UCSD-AML1 (cell line): Measurements from ENCODE around the gene AEBP2.
"Not testable (repeated sequence)": the region's sequence is repeated elsewhere in the genome, so short reads cannot be mapped to it uniquely, and the experiment has no call there.

Source experiments
- DNase-seq: peaks from one replicate; lab custom pipeline; 2025; ENCODE audit not compliant: unreplicated experiment; lab: John Stamatoyannopoulos, UW

Gene AEBP2, protein sequence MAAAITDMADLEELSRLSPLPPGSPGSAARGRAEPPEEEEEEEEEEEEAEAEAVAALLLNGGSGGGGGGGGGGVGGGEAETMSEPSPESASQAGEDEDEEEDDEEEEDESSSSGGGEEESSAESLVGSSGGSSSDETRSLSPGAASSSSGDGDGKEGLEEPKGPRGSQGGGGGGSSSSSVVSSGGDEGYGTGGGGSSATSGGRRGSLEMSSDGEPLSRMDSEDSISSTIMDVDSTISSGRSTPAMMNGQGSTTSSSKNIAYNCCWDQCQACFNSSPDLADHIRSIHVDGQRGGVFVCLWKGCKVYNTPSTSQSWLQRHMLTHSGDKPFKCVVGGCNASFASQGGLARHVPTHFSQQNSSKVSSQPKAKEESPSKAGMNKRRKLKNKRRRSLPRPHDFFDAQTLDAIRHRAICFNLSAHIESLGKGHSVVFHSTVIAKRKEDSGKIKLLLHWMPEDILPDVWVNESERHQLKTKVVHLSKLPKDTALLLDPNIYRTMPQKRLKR

GRCh38 chr12:19439059-19440018 is at the start of gene AEBP2:
AEBP2 (plus strand) TSS chr12:19439492; CDS start chr12:19439700, 208 bp downstream.
- DNase-seq, result peak; percentile 97

- DNase-seq, result no peak
These were observed 49.2 kb upstream of the AEBP2 start for GRCh38 chr12:19390051-19390598.

GRCh38 chr12:19392644-19393043 is 46.6 kb upstream of the AEBP2 start:
- DNase-seq, result not testable (repeated sequence)

GRCh38 chr12:19394385-19394784 is 44.9 kb upstream of the AEBP2 start:
- DNase-seq, result no peak

GRCh38 chr12:19397534-19397933 is 41.8 kb upstream of the AEBP2 start:
- DNase-seq, result no peak

DNA sequence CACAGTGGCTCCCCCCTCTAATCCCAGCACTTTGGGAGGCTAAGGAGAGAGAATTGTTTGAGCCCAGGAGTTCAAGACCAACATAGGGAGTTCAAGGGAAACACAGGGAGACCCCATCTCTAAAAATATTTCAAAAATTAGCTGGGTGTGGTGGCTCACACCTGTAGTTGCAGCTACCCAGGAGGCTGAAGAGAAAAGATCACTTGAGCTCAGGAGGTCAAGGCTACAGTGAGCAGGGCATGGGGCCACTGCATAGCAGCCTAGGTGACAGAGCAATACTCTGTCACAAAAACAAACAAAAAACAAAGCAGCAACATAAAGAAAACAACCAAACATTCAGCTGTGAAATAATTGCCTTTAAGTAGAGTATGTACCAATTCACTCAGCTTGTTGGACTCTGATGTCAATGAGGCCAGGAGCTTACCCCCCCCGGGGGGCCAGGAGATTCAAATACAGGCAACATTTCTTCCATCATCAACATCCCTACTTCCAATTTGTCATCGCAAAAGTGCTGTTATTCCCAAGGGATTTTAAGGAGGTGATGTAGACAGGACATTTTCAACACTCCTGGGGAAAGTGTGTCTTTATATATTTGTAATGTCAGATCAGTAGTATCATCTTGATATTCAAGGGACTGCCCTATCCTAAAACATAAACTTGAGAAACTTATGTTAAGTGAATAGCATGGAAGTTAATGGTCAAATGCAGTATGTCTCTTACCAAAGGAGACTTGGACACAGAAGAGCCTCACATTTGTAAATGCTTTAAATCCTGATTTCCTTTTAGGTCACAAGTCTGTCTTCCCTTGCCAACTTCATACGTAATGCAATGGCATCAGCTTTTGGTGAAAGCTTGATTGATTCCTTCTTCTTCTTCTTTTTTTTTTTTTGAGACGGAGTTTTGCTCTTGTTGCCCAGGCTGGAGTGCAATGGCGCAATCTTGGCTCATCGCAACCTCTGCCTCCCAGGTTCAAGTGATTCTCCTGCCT is 40.6 kb upstream of the AEBP2 start:
- no peak for DNase-seq

DNA sequence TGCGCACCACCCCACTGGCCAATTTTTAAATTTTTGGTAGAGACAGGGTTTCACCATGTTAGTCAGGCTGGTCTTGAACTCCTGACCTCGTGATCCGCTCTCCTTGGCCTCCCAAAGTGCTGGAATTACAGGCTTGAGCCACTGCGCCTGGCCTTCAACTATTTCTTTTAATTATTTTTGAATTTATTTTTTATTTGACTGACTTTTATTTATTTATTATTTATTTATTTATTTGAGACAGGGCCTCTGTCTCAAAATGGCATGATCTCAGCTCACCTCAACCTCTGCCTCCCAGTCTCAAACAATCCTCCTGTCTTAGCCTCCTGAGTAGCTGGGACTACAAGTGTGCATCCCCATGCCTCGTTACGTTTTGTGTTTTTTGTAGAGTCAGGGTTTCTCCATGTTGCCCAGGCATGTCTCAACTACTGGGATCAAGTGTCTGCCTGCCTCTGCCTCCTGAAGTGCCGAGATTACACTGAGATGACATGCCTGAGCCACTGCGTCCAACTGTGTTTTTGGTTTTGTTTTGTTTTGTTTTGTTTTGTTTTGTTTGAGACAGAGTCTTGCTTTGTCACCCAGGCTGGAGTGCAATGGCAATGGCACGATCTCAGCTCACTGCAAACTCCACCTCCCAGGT is 38.5 kb upstream of the AEBP2 start:
- not testable (repeated sequence) for DNase-seq

DNA sequence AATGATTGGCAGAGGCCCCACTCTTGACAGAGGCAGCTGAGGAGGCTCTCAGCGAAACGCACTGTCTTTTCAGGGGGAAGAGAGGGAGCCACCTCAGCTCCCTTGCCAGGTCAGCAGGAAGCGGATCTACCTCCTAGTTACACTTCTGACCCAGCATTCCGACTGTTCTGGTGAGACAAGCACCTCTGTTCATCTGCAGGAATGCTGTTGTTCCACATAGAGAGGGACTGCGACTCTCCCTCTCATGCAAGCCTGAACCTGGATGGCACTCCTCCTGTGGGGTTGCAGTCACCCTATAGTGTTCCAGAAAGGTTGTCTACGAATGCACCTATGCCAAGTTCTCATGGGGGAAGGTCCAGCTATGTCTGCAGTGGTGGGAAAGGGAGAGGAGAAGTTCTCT is 37.1 kb upstream of the AEBP2 start:
- DNase-seq, result no peak

GRCh38 chr12:19402743-19403431 is 36.4 kb upstream of the AEBP2 start:
- DNase-seq, result peak; percentile 14

DNA sequence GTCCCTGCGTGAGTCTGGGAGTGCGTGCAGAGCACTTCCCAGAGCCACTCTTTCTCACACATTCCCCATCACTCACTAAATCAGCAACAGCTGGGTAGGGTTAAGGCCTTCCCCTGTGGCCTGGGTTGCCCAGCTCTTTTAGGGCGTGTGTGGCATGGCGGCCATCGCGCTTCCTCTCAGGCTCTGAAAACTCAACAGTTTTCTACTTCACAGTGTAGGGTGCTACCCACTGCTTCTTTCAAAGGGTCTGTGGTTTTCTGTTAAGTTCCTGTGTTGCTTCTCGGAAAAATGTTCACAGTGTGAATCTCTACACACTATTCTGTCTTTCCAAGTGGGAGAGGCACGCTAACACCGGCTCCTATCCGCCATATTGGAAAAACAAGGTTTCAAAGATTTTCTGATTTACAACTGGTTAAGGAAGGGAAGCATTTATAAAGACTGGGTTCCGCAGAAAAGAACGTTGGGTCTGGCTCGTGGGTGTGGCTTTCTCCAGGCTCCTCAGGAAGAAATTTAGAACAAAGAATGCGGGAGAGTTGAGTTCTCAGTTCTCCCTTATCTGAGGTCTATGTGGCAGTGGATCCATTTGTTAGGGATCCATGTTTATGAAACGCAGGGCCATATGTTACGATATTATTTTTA is 34.9 kb upstream of the AEBP2 start:
- DNase-seq, result no peak

DNA sequence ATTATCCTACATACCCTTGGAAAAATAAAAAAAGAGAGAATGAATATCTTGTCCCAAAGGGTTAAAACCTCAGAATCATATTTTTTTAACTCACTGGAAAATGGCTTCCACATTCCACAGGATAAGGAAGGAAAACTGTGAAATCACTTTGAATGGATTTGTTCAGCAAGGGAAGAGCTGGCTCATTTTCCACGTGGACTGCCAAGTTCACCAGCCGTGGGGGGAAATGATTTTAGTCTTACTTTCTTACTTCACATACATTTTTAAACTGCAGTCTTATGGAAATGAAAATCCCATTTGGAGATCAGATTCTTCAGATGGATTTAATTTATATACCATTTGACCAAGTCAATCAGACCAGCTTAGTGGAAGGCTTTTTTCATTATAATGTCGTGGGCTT is 29.9 kb upstream of the AEBP2 start:
- no peak for DNase-seq

- no peak for DNase-seq
These were observed 29.1 kb upstream of the AEBP2 start for GRCh38 chr12:19410211-19410610.

GRCh38 chr12:19410629-19411185 is 28.6 kb upstream of the AEBP2 start:
- no peak for DNase-seq

DNA sequence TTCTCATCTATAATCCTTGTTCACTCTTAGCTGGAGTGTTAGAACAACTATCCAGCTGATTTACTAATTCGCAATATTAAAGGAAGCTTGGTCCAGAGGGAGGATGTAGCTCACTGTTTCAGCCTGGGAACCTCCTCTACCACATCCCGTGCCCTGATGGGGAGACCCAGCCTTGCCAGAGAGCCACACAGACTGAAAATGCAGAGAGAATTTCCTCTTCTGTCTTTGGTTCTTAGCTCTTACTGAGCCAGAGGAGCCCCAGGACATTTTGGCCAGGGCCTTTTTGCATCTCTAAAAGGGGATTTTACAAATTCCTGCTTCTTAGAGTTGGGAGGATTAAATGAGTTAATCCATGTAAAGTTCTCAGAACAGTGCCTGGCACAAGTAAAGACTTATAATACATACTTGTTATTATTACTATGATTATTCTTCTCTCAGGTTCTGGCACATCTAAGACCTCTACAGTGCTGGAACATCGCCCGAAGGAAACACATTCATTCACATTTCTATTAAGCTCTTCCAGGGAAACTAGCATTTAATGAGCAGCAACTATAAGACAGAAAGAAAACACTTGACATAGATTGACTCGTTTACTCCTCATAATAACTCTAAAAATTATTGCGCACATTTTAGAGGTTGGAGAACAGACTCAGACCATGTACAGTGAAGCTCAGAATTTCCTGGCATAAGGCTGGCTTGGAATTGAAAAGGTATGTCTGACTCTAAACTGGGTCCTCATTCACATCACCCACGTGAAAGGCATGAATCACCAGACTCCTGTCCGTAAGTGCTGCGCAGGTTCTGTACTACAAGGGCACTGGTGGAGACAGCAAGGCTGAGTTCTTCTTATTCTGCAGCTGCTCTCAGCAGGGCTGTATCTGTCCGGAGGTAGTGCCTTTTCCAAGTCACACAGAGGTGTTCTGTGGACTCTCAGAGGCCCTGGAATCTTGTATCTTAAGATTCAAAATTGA is 27.8 kb upstream of the AEBP2 start:
- DNase-seq, result peak; percentile 19

DNA sequence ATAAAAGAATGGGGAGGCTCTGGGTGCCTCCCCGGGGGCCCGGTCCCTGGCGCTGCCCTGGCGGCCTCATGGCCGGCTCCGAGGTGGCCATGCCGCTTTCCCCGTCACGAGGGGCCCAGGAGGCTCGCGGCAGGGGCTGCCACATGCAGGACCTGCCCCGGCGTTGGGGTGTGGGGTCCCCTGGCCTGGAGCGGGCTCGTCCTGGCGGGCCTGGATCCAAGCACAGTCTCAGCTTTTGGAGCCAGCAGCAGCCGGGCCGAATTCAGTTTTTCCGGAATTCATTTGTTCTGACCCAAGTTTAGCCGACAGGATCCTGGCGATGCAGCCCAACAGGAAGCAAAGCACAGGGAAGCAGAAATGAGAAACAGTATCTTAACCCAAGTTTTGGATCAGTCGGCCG is 26.4 kb upstream of the AEBP2 start:
- DNase-seq, result no peak

DNA sequence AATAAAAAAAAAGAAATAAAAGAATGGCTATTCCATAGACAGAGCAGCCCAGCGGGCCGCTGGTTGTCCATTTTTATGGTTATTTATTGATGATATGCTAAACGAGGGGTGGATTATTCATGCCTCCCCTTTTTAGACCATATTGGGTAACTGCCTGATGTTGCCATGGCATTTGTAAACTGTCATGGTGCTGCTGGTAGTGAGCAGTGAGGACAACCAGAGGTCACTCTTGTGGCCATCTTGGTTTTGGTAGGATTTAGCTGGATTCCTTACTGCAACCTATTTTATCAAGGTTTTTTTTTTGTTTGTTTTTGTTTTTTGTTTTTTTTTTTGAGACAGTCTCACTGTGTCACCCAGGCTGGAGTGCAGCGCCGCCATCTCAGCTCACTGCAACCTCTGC is 25.7 kb upstream of the AEBP2 start:
- not testable (repeated sequence) for DNase-seq

DNA sequence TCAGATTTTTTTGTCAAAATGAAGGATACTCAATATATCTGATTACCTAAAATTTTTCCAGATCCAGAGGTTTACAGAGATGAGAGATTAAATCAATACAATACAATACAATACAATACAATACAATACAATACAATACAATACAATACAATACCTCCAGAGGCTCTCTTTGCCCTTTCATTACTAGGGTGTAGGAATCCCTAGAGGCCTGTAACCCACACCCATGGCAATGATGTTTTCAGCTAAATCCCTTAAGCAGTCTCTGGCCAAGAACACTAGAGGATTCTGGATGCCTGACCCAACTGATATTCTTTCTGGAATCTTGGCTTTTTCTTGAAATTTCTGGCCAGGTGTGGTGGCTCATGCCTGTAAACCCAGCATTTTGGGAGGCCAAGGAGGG is 23.7 kb upstream of the AEBP2 start:
- DNase-seq, result no peak
